ENCODE results near the gene EPB41L2. TPM values are rescaled to one million over a fixed set of nuclear protein-coding genes. Genes with fewer than 3 reads are reported as not detected.
"Not testable (repeated sequence)": the region's sequence is repeated elsewhere in the genome, so short reads cannot be mapped to it uniquely, and the experiment has no call there.

Gene EPB41L2
- total RNA-seq, 1 donor from 2014 or later: 130 TPM

- no peak for DNase-seq (ENCODE audit: low read depth in 2 of 2)
Observed at GRCh38 chr6:130949553-130949952, 113.5 kb downstream of the EPB41L2 start.

- DNase-seq (ENCODE audit: low read depth in 2 of 2): no peak
Observed at GRCh38 chr6:130947464-130947863, 115.6 kb downstream of the EPB41L2 start.

GRCh38 chr6:130946076-130946475 is 117.0 kb downstream of the EPB41L2 start:
- DNase-seq (ENCODE audit: low read depth in 2 of 2): peak; percentile 10 to 87

GRCh38 chr6:130945401-130945919 is 117.6 kb downstream of the EPB41L2 start:
- DNase-seq (ENCODE audit: low read depth in 2 of 2): peak; percentile 36 to 60

- DNase-seq (ENCODE audit: low read depth in 2 of 2): no peak
Observed at GRCh38 chr6:130944486-130944885, 118.6 kb downstream of the EPB41L2 start.

- DNase-seq (ENCODE audit: low read depth in 2 of 2): no peak
Observed at GRCh38 chr6:130943738-130944137, 119.3 kb downstream of the EPB41L2 start.

- DNase-seq (ENCODE audit: low read depth in 2 of 2): not testable (repeated sequence)
Observed at GRCh38 chr6:130942752-130943151, 120.3 kb downstream of the EPB41L2 start.

- no peak for DNase-seq (ENCODE audit: low read depth in 2 of 2)
Observed at GRCh38 chr6:130937942-130938604, 125.0 kb downstream of the EPB41L2 start.

GRCh38 chr6:130936933-130937332 is 126.1 kb downstream of the EPB41L2 start:
- DNase-seq (ENCODE audit: low read depth in 2 of 2): no peak

- DNase-seq (ENCODE audit: low read depth in 2 of 2): no peak
Observed at GRCh38 chr6:130935978-130936377, 127.1 kb downstream of the EPB41L2 start.

GRCh38 chr6:130934848-130935585 is 128.0 kb downstream of the EPB41L2 start:
- DNase-seq (ENCODE audit: low read depth in 2 of 2): no peak

- DNase-seq (ENCODE audit: low read depth in 2 of 2): no peak
Observed at GRCh38 chr6:130933712-130934200, 129.3 kb downstream of the EPB41L2 start.

- DNase-seq (ENCODE audit: low read depth in 2 of 2): no peak
Observed at GRCh38 chr6:130932921-130933320, 130.1 kb downstream of the EPB41L2 start.

GRCh38 chr6:130932438-130932837 is 130.6 kb downstream of the EPB41L2 start:
- DNase-seq (ENCODE audit: low read depth in 2 of 2): no peak

GRCh38 chr6:130931683-130932082 is 131.4 kb downstream of the EPB41L2 start:
- no peak for DNase-seq (ENCODE audit: low read depth in 2 of 2)

- peak; percentile 57 to 64 for DNase-seq (ENCODE audit: low read depth in 2 of 2)
Observed at GRCh38 chr6:130929036-130929678, 133.9 kb downstream of the EPB41L2 start.

- no peak for DNase-seq (ENCODE audit: low read depth in 2 of 2)
Observed at GRCh38 chr6:130928158-130928912, 134.7 kb downstream of the EPB41L2 start.

- no peak for DNase-seq (ENCODE audit: low read depth in 2 of 2)
Observed at GRCh38 chr6:130927305-130927704, 135.7 kb downstream of the EPB41L2 start.

GRCh38 chr6:130923350-130923749 is 139.7 kb downstream of the EPB41L2 start:
- DNase-seq (ENCODE audit: low read depth in 2 of 2): no peak

- DNase-seq (ENCODE audit: low read depth in 2 of 2): no peak
Observed at GRCh38 chr6:130922922-130923321, 140.1 kb downstream of the EPB41L2 start.

GRCh38 chr6:130920969-130921368 is 142.1 kb downstream of the EPB41L2 start:
- no peak for DNase-seq (ENCODE audit: low read depth in 2 of 2)

Measured in lung microvascular endothelial cell (primary cell).